Endodermal cell (in vitro differentiated cells): Measurements from ENCODE around the gene LELP1. TPM values are rescaled to one million over a fixed set of nuclear protein-coding genes. Genes with fewer than 3 reads are reported as not detected.

Source experiments
- DNase-seq: peaks from one replicate; pipeline ENCODE4 v3.0.0-alpha.2; 2017
- H3K27ac ChIP-seq: 2 replicates; pipeline ENCODE4 v1.5.1; 2013; ENCODE audit warnings: mild to moderate bottlenecking, low read depth, low read length, moderate library complexity
- H3K27me3 ChIP-seq: 2 replicates; pipeline ENCODE4 v1.6.1; 2013; ENCODE audit warnings: mild to moderate bottlenecking, low read length, moderate library complexity; ENCODE audit not compliant: insufficient read depth, control insufficient read depth, poor library complexity, severe bottlenecking
- H3K36me3 ChIP-seq: 2 replicates; pipeline ENCODE4 v1.7.0; 2013; ENCODE audit warnings: mild to moderate bottlenecking, low read length, moderate library complexity; ENCODE audit not compliant: control insufficient read depth, insufficient read depth
- H3K4me1 ChIP-seq: one replicate; pipeline ENCODE4 v1.7.0; 2013; ENCODE audit warnings: low read length; ENCODE audit not compliant: control insufficient read depth, insufficient read depth
- H3K4me3 ChIP-seq: 2 replicates; pipeline ENCODE4 v1.5.1; 2013; ENCODE audit warnings: mild to moderate bottlenecking, low read length, moderate library complexity
- H3K9ac ChIP-seq: 2 replicates; pipeline ENCODE4 v1.6.1; 2013; ENCODE audit warnings: mild to moderate bottlenecking, low read length, moderate library complexity; ENCODE audit not compliant: poor library complexity, severe bottlenecking; ENCODE audit errors: extremely low read depth
- H3K9me3 ChIP-seq: 2 replicates; pipeline ENCODE4 v1.6.1; 2013; ENCODE audit warnings: mild to moderate bottlenecking, low read length, moderate library complexity; ENCODE audit not compliant: control insufficient read depth
- H3K27ac Mint-ChIP-seq: 2 replicates; pipeline ENCODE4 v1.8.0; 2020; ENCODE audit warnings: mixed read lengths
- H3K27me3 Mint-ChIP-seq: 2 replicates; pipeline ENCODE4 v1.8.0; 2021; ENCODE audit warnings: mild to moderate bottlenecking, mixed read lengths; ENCODE audit not compliant: insufficient read depth
- H3K36me3 Mint-ChIP-seq: 2 replicates; pipeline ENCODE4 v1.8.0; 2020; ENCODE audit warnings: low read depth, mixed read lengths
- H3K4me1 Mint-ChIP-seq: 2 replicates; pipeline ENCODE4 v1.8.0; 2020; ENCODE audit warnings: mixed read lengths
- H3K4me3 Mint-ChIP-seq: 2 replicates; pipeline ENCODE4 v1.8.0; 2020; ENCODE audit warnings: mild to moderate bottlenecking, moderate library complexity, mixed read lengths
- H3K9me3 Mint-ChIP-seq: 2 replicates; pipeline ENCODE4 v1.8.0; 2020; ENCODE audit warnings: mild to moderate bottlenecking, mixed read lengths
- CTCF ChIP-seq: fragments of 200-600 bp; sonication (generic); conservative IDR thresholded peaks from 2 replicates; pipeline ENCODE4 v1.5.0; 2021; ENCODE audit warnings: antibody characterized with exemption, mild to moderate bottlenecking
- WGBS, 2 experiments: methylation state at CpG; one replicate each; pipeline versions ENCODE4 v1.1.5 to v1.1.7; 2013; ENCODE audit warnings: missing lambda C conversion rate in 2 of 2, mixed read lengths in 1 of 2; ENCODE audit not compliant: insufficient coverage in 1 of 2, insufficient read length in 1 of 2; 5-methylcytosine and 5-hydroxymethylcytosine counted together
- total RNA-seq, 2 donors: library from RNA; stranded (reverse); fragmentation: NEBNext Ultra II Directional in 1 of 2; extraction: Animal tissue kit (Norgen Biotek cat#: 25700) in 1 of 2; gene quantifications; 2 replicates in 1 of 2; 3 replicates in 1 of 2; pipeline ENCODE4 v1.2.1, GENCODE V29; 2021

The LELP1 gene
- total RNA-seq, 2 donors from 2014 or later = not detected

GRCh38 chr1:153210206-153210605 is 7.0 kb downstream of the LELP1 start:
- TF ChIP-seq CTCF = no peak
- no peak overlapping the region for H3K27ac Mint-ChIP-seq
- H3K4me1 ChIP-seq = no peaks in the 10 kb centered on the region
- H3K27ac ChIP-seq = no peak overlapping the region
- H3K36me3 ChIP-seq = no peaks in the 10 kb centered on the region
- 78 to 83% methylated on average over 3 to 7 of the region's 7 CpGs for WGBS, 2 experiments
- H3K27me3 Mint-ChIP-seq = peaks cover 14% of the 10 kb centered on the region
- no peaks in the 10 kb centered on the region for H3K27me3 ChIP-seq
- no peak overlapping the region for H3K4me3 Mint-ChIP-seq
- no peak for DNase-seq
- H3K4me1 Mint-ChIP-seq = peaks cover 10% of the 10 kb centered on the region
- H3K4me3 ChIP-seq = no peak overlapping the region
- H3K9me3 Mint-ChIP-seq = no peaks in the 10 kb centered on the region
- H3K36me3 Mint-ChIP-seq = no peaks in the 10 kb centered on the region
- H3K9ac ChIP-seq = no peak overlapping the region
- H3K9me3 ChIP-seq = no peaks in the 10 kb centered on the region

GRCh38 chr1:153212201-153212600 is 9.0 kb downstream of the LELP1 start:
- H3K36me3 ChIP-seq = no peaks in the 10 kb centered on the region
- Mint-ChIP-seq H3K4me1 (peaks cover 10% of the 10 kb centered on the region), H3K9me3 (no peaks in the 10 kb centered on the region), H3K36me3 (no peaks in the 10 kb centered on the region), H3K27ac (no peak overlapping the region), H3K4me3 (no peak overlapping the region), H3K27me3 (peaks cover 8% of the 10 kb centered on the region)
- DNase-seq = no peak
- no peak overlapping the region for H3K27ac ChIP-seq
- 56 to 70% methylated on average over 1 to 5 of the region's 5 CpGs for WGBS, 2 experiments
- no peak overlapping the region for H3K9ac ChIP-seq
- no peak for TF ChIP-seq CTCF
- H3K9me3 ChIP-seq = no peaks in the 10 kb centered on the region
- no peak overlapping the region for H3K4me3 ChIP-seq
- no peaks in the 10 kb centered on the region for H3K27me3 ChIP-seq
- H3K4me1 ChIP-seq = no peaks in the 10 kb centered on the region

GRCh38 chr1:153213519-153213918 is 10.3 kb downstream of the LELP1 start:
- Histone ChIP-seq H3K9me3 (no peaks in the 10 kb centered on the region), H3K9ac (no peak overlapping the region), H3K27ac (no peak overlapping the region), H3K27me3 (no peaks in the 10 kb centered on the region), H3K4me1 (no peaks in the 10 kb centered on the region), H3K4me3 (no peak overlapping the region), H3K36me3 (no peaks in the 10 kb centered on the region)
- no peak for TF ChIP-seq CTCF
- Mint-ChIP-seq H3K4me3 (no peak overlapping the region), H3K27ac (no peak overlapping the region), H3K36me3 (no peaks in the 10 kb centered on the region), H3K4me1 (peaks cover 10% of the 10 kb centered on the region), H3K9me3 (no peaks in the 10 kb centered on the region), H3K27me3 (peaks cover 12% of the 10 kb centered on the region)
- 89 to 100% methylated on average over 1 to 4 of the region's 4 CpGs for WGBS, 2 experiments
- DNase-seq = no peak
